GM12864 (cell line): ENCODE measurements around the gene CBX4.
A peak's percentile ranks its signal among the peaks of the same experiment; 100 is the strongest.

Experiments used
- DNase-seq: peaks from one replicate; pipeline ENCODE4 v3.0.0-alpha.2; 2011; ENCODE audit warnings: low read depth
- H3K4me3 ChIP-seq: 2 replicates; pipeline ENCODE4 v1.5.1; 2011; ENCODE audit warnings: mild to moderate bottlenecking, low read depth, low read length, control low read depth
- CTCF ChIP-seq: IDR thresholded peaks from 2 replicates; pipeline ENCODE4 v1.5.1; 2011; ENCODE audit warnings: low read depth, mild to moderate bottlenecking, moderate library complexity, low read length, control low read depth, inconsistent platforms; ENCODE audit errors: missing control alignments

Gene CBX4

GRCh38 chr17:79840989-79841286 is 1.7 kb upstream of the CBX4 start:
- H3K4me3 ChIP-seq: no peak overlapping the region
- no peak for DNase-seq
- TF ChIP-seq CTCF: no peak

GRCh38 chr17:79840269-79840988 is 1.2 kb upstream of the CBX4 start:
- DNase-seq: no peak
- TF ChIP-seq CTCF: no peak
- no peak overlapping the region for H3K4me3 ChIP-seq

- DNase-seq: no peak
- H3K4me3 ChIP-seq: peak overlapping the region; percentile 84
- TF ChIP-seq CTCF: no peak
Measured at GRCh38 chr17:79838522-79839274, 542 bp downstream of the CBX4 start.

GRCh38 chr17:79837888-79838521 is 1.2 kb downstream of the CBX4 start:
- H3K4me3 ChIP-seq: peak overlapping the region; percentile 84
- no peak for DNase-seq
- no peak for TF ChIP-seq CTCF

- DNase-seq: peak; percentile 49
Measured at GRCh38 chr17:79836972-79837887, 2.0 kb downstream of the CBX4 start.

More at GRCh38 chr17:79836972-79837887, 2.0 kb downstream of the CBX4 start:
- no peak for TF ChIP-seq CTCF
- H3K4me3 ChIP-seq: peak overlapping the region; percentile 84
